ENCODE data around the gene FER. TPM values are rescaled to one million over a fixed set of nuclear protein-coding genes. Genes with fewer than 3 reads are reported as not detected.

FER gene
- total RNA-seq = 10.4 and 45.0 TPM in 2 replicates

GRCh38 chr5:108747774-108748400 lies at the start of gene FER:
TSS of gene FER (plus strand) at chr5:108747897. CDS start at chr5:108798183, 50,286 bp downstream.

